Panc1 (cell line): Measurements from ENCODE around the gene INPP5K. TPM values are rescaled to one million over a fixed set of nuclear protein-coding genes. Genes with fewer than 3 reads are reported as not detected.

Source experiments
- ATAC-seq: fragments of 200-7000 bp; cut with Tn5 transposase; 2 replicates; pipeline ENCODE4 v1.9.1; 2020; ENCODE audit warnings: mild to moderate bottlenecking, moderate library complexity
- BruUV-seq: library from RNA; stranded (reverse); fragments of 400-500 nt; replicated peaks from 2 replicates; lab custom pipeline; 2021; lab: Mats Ljungman, UMichigan
- CTCF ChIA-PET: fragments of 300-600 bp; sonication (Branson Sonifier 250); formaldehyde crosslinking; loops from one replicate; lab custom pipeline; 2022; ENCODE audit warnings: antibody characterized with exemption; lab: Charles Lee
- POLR2A ChIA-PET: fragments of 300-600 bp; sonication (Branson Sonifier 250); formaldehyde crosslinking; loops from one replicate; lab custom pipeline; 2022; ENCODE audit warnings: antibody characterized with exemption; lab: Charles Lee
- DNase-seq: peaks from one replicate; pipeline ENCODE4 v3.0.0-alpha.2; 2010; ENCODE audit warnings: low read depth, low spot score
- H3K27ac ChIP-seq: 2 replicates; pipeline ENCODE4 v1.5.1; 2011; ENCODE audit warnings: mild to moderate bottlenecking, low read length, inconsistent platforms
- H3K27me3 ChIP-seq: fragments of 200-500 bp; sonication (Bioruptor generic); 2 replicates; pipeline ENCODE4 v1.6.0; 2014; ENCODE audit warnings: low read length, inconsistent platforms; ENCODE audit not compliant: control insufficient read depth, insufficient read depth
- H3K36me3 ChIP-seq: fragments of 200-500 bp; sonication (Bioruptor generic); 2 replicates; pipeline ENCODE4 v1.5.1; 2014; ENCODE audit warnings: inconsistent platforms, mild to moderate bottlenecking, low read length, moderate library complexity; ENCODE audit not compliant: control insufficient read depth, insufficient read depth
- H3K4me1 ChIP-seq: 2 replicates; pipeline ENCODE4 v1.5.1; 2011; ENCODE audit warnings: inconsistent platforms, mild to moderate bottlenecking, low read length, moderate library complexity; ENCODE audit not compliant: control insufficient read depth, insufficient read depth
- H3K4me3 ChIP-seq, 2 experiments: 2 replicates each; pipeline ENCODE4 v1.5.1; 2011 to 2012; ENCODE audit warnings: low read depth in 2 of 2, low read length in 2 of 2, mild to moderate bottlenecking in 2 of 2, inconsistent platforms in 1 of 2, moderate library complexity in 1 of 2
- H3K9me3 ChIP-seq: fragments of 200-500 bp; sonication (Bioruptor generic); 2 replicates; pipeline ENCODE4 v1.5.1; 2014; ENCODE audit warnings: low read depth, mild to moderate bottlenecking, inconsistent platforms, low read length, moderate library complexity; ENCODE audit not compliant: control insufficient read depth, insufficient read depth
- POLR2AphosphoS5 ChIP-seq: IDR thresholded peaks from 2 replicates; pipeline ENCODE4 v1.6.1; 2012; ENCODE audit warnings: mild to moderate bottlenecking, low read depth, low read length, moderate library complexity
- SIN3A ChIP-seq: IDR thresholded peaks from 2 replicates; pipeline ENCODE4 v1.6.1; 2012; ENCODE audit warnings: low read depth, mild to moderate bottlenecking, low read length, moderate library complexity, borderline replicate concordance; ENCODE audit not compliant: insufficient read depth
- TCF7L2 ChIP-seq: IDR thresholded peaks from 2 replicates; pipeline ENCODE4 v1.6.1; 2011; ENCODE audit warnings: mild to moderate bottlenecking, low read depth, low read length, inconsistent platforms
- in situ Hi-C: cut with HindIII; loops from 2 replicates; pipeline ENCODE4 v1.10.0; 2016; ENCODE audit warnings: low sequenced_read_pairs, low pct_unique_long_range_greater_than_20kb
- intact Hi-C: fragments of 100-400 bp; cut with micrococcal nuclease; formaldehyde crosslinking; loops from one replicate; pipeline ENCODE4 v1.10.0; 2022; ENCODE audit not compliant: unreplicated experiment
- total RNA-seq: library from RNA; stranded (reverse); gene quantifications from one replicate; pipeline ENCODE4 v1.2.1, GENCODE V29; 2021; ENCODE audit not compliant: unreplicated experiment
- TF ChIP-seq, protein P1 (sequence below), 2 experiments: IDR thresholded peaks; 2 replicates each; pipeline ENCODE4 v1.6.1; 2011 to 2012; ENCODE audit warnings: low read depth in 2 of 2, control low read depth in 1 of 2, low read length in 1 of 2, mild to moderate bottlenecking in 1 of 2, moderate library complexity in 1 of 2; ENCODE audit not compliant: insufficient read depth in 1 of 2
- TF ChIP-seq, protein P2 (sequence below): fragments of 450-650 bp; IDR thresholded peaks from 2 replicates; pipeline ENCODE4 v1.5.1; 2017; ENCODE audit warnings: mild to moderate bottlenecking

INPP5K gene
- total RNA-seq, 1 experiment from 2014 or later, result 21.3 TPM

DNA sequence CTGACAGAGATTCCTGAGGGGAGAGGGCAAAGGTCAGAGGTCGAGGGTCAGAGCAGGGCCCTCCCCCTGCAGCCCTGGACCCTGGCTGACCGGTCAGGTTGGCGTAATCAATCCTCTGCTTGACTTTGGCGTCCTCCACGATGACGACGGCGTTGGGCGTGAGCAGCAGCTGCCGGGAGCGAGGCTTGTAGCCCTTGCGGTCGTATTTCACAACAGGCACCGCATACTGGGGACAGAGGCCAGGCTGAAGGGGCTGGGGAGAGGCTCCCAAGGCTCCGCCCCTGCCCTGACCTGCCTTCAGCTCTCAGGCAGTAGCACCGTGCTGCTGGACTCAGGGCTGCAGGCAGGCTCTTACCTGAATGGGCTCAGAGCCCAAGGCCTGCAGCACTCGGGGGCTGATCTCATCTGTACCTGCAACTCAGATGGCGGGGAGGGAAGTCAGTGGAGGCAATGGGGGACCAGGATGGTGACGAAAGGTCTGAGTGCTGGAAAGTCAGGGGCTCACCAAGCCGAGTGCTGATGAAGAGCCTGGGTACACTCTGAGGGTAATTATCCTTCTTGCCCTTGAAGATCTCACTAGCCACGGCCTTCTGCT lies 48.4 kb downstream of the INPP5K start:
- POLR2A ChIA-PET, result no interaction called here
- no peak for ATAC-seq

DNA sequence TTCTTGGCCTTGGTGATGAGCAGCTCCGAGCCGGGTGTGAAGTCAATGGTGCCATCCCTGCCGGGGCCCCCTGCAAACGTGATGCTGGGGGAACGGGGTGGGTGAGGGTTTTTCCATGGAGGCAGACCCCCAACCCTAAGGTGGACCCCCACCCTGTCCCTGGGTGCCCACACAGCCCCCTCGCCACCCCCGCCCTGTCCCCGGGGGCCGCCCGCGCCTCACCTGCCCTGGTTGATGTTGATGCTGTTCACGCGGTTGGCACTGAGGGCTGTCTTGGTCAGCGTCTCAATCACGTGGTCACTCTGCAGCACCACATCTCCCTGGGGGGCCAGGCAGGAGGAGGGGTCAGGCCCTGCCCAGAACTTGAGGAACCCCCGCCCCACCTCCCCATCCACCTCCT lies 49.2 kb downstream of the INPP5K start:
- in situ Hi-C loops, result no loop called here
- CTCF ChIA-PET, result no interaction called here
- intact Hi-C loops, result no loop called here

More for the DNA sequence above, 48.4 kb downstream of the INPP5K start:
- BruUV-seq, result no TSS peak
- H3K4me1 ChIP-seq, result peaks cover 4% of the 10 kb centered on the region; the same call in 1 of the 2 replicates
- H3K27me3 ChIP-seq, result no peaks in the 10 kb centered on the region
- intact Hi-C loops (no loop called here), in situ Hi-C loops (no loop called here)
- no peak overlapping the region for H3K27ac ChIP-seq
- CTCF ChIA-PET, result no interaction called here
- no peak for DNase-seq
- peaks cover 5% of the 10 kb centered on the region for H3K36me3 ChIP-seq
- TF ChIP-seq, protein P1, sequence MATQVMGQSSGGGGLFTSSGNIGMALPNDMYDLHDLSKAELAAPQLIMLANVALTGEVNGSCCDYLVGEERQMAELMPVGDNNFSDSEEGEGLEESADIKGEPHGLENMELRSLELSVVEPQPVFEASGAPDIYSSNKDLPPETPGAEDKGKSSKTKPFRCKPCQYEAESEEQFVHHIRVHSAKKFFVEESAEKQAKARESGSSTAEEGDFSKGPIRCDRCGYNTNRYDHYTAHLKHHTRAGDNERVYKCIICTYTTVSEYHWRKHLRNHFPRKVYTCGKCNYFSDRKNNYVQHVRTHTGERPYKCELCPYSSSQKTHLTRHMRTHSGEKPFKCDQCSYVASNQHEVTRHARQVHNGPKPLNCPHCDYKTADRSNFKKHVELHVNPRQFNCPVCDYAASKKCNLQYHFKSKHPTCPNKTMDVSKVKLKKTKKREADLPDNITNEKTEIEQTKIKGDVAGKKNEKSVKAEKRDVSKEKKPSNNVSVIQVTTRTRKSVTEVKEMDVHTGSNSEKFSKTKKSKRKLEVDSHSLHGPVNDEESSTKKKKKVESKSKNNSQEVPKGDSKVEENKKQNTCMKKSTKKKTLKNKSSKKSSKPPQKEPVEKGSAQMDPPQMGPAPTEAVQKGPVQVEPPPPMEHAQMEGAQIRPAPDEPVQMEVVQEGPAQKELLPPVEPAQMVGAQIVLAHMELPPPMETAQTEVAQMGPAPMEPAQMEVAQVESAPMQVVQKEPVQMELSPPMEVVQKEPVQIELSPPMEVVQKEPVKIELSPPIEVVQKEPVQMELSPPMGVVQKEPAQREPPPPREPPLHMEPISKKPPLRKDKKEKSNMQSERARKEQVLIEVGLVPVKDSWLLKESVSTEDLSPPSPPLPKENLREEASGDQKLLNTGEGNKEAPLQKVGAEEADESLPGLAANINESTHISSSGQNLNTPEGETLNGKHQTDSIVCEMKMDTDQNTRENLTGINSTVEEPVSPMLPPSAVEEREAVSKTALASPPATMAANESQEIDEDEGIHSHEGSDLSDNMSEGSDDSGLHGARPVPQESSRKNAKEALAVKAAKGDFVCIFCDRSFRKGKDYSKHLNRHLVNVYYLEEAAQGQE (IDR thresholded peaks at IDR 0.05; ENCODE audit: insufficient read depth in 1 of 2, low read depth in 2 of 2, low read length in 1 of 2), result no peak
- H3K4me3 ChIP-seq, result no peak overlapping the region
- no peaks in the 10 kb centered on the region for H3K9me3 ChIP-seq

More for the DNA sequence above, 49.2 kb downstream of the INPP5K start:
- Histone ChIP-seq H3K27me3 (no peaks in the 10 kb centered on the region), H3K9me3 (no peaks in the 10 kb centered on the region), H3K4me3 (no peak overlapping the region), H3K4me1 (peaks cover 6% of the 10 kb centered on the region; the same call in 1 of the 2 replicates), H3K36me3 (peaks cover 5% of the 10 kb centered on the region), H3K27ac (no peak overlapping the region)
- no peak for DNase-seq
- no TSS peak for BruUV-seq
- no peak for TF ChIP-seq TCF7L2
- TF ChIP-seq, protein P1 (IDR thresholded peaks at IDR 0.05; ENCODE audit: insufficient read depth in 1 of 2, low read depth in 2 of 2, low read length in 1 of 2), result no peak
- TF ChIP-seq, protein P2, sequence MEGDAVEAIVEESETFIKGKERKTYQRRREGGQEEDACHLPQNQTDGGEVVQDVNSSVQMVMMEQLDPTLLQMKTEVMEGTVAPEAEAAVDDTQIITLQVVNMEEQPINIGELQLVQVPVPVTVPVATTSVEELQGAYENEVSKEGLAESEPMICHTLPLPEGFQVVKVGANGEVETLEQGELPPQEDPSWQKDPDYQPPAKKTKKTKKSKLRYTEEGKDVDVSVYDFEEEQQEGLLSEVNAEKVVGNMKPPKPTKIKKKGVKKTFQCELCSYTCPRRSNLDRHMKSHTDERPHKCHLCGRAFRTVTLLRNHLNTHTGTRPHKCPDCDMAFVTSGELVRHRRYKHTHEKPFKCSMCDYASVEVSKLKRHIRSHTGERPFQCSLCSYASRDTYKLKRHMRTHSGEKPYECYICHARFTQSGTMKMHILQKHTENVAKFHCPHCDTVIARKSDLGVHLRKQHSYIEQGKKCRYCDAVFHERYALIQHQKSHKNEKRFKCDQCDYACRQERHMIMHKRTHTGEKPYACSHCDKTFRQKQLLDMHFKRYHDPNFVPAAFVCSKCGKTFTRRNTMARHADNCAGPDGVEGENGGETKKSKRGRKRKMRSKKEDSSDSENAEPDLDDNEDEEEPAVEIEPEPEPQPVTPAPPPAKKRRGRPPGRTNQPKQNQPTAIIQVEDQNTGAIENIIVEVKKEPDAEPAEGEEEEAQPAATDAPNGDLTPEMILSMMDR, result no peak
- TF ChIP-seq SIN3A, result no peak
- TF ChIP-seq POLR2AphosphoS5, result no peak
- ATAC-seq, result no peak
- POLR2A ChIA-PET, result no interaction called here
